ENCODE measurements around the gene ATP1A4.
"Not testable (repeated sequence)": the region's sequence is repeated elsewhere in the genome, so short reads cannot be mapped to it uniquely, and the experiment has no call there.

ATP1A4 gene

DNA sequence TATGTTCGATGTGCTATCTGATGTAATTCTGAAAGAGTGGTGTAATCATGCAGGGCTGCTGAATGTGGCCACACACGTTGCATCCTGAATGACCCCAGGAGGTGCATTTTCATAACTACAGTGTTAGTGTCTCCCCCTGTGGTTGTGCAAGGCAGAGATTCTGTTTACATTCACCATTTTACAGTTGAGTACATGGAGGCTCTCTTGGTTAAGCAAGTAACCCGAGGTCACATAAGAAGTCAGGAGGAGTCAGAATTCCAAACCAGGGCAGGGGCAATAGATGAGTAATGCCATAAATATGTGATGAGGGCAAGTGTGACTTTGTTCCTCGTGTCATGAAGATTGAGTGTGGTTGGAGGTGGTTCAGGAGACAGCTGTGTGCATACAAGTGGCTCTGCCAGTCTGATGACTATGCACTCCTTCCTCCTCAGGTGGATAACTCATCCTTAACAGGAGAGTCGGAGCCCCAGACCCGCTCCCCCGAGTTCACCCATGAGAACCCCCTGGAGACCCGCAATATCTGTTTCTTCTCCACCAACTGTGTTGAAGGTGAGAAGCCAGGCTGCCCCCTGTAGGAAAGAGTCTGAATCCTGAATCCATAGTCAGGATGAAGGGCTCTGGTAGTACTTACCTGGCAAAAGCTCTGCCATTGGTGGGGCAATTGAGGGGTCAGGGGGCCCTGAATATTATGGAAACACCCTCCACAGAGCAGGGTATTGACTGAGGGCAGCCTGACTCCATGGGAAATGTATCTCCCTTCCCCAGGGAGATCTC, 26.5 kb upstream of the ATP1A4 start:
- DNase-seq (ENCODE audit: low spot score): peak; percentile 53

DNA sequence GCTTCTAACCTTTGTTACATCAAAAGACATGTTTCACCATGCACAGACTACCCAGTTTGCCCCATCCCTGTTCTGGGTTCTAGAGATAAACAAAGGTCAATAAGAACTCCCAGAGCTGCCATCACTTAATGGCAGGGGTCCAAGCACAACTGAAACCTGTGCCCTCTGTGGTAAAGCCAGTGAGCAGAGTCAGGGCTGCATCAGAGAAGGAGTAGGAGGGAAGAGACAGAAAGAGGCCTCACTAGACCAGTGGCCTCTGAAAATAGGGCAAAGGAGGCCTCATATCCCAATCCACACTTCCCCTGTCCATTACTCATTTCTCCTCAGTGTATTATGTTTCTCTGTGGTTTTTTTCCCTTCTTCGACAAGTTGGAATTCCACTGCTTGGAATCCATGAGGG, 25.7 kb upstream of the ATP1A4 start:
- no peak for DNase-seq (ENCODE audit: low spot score)

DNA sequence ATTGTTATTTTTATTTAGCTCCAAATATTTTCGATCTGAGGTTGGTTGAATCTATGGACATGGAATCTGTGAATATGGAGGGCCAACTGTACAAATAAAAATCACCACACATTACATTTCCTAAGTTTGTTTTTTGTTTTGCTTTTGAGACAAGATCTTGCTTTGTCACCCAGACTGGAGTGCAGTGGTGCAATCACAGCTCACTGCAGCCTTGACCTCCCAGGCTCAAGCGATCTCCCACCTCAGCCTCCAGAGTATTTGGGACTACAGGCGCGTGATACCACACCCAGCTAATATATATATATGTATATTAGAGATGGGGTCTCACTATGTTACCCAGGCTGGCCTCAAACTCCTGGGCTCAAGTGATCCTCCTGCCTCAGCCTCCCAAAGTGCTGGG, 25.1 kb upstream of the ATP1A4 start:
- not testable (repeated sequence) for DNase-seq (ENCODE audit: low spot score)

DNA sequence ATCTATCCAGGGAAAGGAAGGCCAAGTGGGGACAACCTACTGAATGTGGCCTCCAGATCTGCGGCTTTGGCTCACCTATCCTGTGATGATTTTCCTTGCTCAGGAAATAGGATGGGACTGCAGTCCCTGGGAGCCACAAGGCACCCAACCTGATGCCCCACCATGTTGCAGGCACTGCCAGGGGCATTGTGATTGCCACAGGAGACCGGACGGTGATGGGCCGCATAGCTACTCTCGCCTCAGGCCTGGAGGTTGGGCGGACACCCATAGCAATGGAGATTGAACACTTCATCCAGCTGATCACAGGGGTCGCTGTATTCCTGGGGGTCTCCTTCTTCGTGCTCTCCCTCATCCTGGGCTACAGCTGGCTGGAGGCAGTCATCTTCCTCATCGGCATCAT, 24.0 kb upstream of the ATP1A4 start:
- no peak for DNase-seq (ENCODE audit: low spot score)

DNA sequence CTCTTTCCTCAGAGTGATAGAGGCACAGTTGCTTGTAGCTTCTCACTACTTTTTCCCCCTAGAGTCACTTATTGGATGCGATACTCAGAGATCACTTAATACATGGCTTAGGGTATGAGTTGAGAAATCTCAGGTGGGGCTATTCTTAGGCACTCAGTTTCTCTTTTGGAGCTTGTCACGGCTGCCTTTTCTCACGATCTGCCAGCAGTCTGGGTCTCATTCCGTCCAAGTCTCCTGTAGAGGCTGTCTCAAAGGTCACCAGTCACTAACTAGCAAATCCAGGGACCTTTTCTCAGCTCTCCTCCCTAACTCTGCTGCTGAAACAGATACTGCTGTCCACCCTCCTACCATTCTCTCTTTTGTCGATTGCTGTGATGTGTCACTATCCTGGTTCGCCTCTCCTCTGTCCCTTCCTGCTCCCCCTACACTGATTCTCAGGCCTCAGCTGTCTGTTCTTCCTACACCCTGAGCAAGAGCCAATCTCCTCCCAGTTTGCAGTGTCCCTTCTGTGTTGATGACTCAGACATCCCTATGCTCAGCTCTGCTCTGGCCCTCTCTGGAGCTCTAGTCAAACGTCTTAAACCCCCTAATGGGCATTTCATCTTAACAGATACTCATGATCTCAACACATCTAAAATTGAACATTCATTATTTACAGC, 23.4 kb upstream of the ATP1A4 start:
- DNase-seq (ENCODE audit: low spot score): no peak

DNA sequence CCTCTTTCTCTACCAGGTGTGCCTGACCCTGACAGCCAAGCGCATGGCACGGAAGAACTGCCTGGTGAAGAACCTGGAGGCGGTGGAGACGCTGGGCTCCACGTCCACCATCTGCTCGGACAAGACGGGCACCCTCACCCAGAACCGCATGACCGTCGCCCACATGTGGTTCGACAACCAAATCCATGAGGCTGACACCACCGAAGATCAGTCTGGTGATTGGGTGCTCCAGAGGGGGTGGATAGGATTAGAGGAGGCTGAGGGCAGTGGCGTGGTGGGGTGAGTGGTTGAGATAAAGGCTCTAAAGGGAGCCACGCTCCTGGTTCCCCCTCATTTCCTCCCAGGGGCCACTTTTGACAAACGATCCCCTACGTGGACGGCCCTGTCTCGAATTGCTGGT, 22.8 kb upstream of the ATP1A4 start:
- DNase-seq (ENCODE audit: low spot score): no peak

DNA sequence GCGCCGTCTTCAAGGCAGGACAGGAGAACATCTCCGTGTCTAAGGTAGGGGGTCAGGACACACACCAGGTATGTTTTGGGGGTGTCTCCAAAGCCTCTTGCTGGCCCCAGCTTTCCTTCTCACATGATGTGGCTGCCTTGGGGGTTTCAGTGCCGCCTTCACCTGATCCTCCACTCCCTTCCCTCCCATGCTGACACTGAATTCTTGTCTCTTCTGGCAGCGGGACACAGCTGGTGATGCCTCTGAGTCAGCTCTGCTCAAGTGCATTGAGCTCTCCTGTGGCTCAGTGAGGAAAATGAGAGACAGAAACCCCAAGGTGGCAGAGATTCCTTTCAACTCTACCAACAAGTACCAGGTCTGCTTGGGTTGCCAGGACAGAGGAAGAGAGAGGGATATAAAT, 22.4 kb upstream of the ATP1A4 start:
- DNase-seq (ENCODE audit: low spot score): no peak

DNA sequence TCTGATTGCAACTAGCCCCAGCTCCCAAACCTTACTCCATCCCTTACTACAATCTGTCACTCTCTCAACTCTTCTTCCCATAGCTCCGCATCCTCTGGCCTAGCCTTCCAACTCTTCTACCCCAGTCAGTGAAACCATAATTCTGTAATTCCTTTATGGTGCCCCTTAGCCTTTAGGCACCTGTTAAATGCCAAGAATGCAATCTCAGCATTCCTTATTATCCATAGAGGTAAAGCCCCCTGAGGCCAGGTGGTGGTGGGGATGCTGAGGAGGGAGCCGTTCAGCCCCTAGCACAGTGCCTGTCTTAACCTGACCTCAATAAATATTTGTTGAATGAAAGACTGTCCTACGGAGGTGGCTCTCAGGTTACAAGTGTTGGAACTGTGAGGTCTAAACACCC, 21.8 kb upstream of the ATP1A4 start:
- no peak for DNase-seq (ENCODE audit: low spot score)

DNA sequence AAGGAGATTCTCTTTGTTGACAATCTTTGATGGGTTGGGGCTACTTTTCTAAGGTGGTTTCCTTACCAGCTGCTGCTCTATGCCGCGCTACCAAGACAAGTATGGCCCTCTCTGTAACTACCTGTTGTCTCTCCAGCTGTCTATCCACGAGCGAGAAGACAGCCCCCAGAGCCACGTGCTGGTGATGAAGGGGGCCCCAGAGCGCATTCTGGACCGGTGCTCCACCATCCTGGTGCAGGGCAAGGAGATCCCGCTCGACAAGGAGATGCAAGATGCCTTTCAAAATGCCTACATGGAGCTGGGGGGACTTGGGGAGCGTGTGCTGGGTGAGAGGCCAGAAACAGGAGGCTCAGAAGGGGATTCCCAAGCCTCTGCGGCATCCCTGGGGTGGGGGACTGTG, 21.4 kb upstream of the ATP1A4 start:
- no peak for DNase-seq (ENCODE audit: low spot score)

DNA sequence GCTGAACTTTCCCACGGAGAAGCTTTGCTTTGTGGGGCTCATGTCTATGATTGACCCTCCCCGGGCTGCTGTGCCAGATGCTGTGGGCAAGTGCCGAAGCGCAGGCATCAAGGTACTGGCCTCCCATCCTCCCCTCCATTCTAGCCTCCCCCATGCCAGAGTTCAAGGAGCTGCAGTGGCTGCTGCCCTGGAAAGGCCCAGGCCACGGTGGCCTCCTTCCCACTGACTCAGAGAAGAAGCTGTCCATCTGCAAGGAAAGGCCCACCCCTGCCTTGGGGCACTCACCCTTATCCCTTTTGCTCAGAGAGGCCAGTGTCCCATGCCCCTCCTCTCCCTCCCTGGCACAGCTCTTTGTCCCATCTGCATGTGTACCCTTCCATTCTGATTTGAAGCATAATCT, 20.9 kb upstream of the ATP1A4 start:
- DNase-seq (ENCODE audit: low spot score): no peak

DNA sequence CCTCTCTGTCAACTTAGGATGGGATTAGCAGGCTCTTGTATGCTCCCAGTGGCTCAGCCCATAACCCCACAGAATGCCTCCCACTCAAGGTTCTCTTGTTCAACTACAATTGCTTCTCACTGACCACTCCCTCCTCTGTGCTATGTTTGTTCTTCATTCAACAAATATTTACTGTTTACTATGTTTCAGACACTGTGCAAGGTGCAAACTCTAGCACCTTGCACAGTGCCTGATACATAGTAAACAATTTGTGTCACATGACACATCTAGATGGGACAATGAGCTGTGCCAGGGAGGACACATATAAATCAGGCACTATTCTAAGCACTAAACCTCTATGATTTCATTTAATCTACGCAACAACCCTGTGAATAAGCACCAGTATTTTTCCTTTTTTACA, 20.5 kb upstream of the ATP1A4 start:
- no peak for DNase-seq (ENCODE audit: low spot score)

DNA sequence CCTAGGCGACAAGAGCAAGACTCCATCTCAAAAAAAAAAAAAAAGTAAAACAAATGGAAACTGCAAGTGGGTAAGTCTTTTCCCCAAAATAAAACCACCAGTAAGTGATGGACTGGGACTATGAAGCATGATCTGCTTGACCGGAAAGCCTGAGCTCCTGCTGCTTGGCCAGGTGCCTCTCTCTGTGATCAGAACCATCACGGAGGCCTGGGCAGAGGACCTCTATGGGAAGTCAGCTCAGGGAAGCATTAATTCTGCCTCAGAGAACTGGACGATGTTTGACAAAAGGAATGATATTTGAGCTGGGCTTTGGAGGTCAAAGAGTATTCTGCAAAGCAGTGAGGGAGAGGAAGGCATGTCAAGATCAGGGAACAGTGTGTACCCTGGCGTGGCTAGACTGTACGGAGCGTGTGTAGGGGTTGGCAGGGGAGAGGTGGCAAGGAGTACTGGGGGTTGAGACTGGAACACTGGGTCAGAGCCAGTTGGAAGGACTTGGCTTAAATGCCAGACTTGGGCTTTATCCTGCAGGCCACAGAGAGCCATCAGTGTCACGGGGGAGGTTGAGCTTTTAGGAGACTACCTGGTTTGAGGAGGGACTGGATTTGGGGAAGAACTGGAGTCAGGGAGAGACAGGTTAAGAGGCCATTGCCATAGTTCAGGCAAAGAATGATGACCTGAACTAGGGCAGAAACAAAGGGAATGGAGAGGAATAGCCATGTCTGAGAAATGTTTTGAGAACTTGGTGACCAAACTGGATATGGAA, 19.4 kb upstream of the ATP1A4 start:
- DNase-seq (ENCODE audit: low spot score): no peak

DNA sequence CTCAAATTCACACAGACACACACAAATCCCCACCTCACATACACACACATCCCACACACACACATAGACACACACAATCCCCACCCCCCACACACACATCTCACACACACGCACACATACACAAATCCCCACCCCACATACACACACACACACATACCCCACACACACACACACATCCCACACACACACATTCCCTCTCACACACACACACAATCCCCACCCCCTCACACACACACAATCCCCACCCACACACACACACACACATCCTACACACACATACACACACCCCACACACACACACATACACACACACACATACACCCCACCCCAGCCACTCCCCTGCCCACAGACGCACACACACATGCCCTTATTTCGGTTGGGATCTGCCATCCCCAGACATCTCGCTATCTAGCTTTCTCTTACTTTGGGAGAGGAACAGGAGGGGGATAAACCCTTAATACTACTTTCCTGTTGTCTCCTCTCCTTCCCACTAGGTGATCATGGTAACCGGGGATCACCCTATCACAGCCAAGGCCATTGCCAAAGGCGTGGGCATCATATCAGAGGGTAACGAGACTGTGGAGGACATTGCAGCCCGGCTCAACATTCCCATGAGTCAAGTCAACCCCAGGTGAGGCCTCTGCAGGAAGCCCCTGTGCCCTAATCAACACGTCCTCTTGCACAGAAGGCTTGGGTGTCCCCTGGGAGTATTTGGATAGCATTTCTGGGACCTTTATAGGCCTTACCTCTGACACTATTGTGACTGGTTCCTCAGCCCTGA, 17.2 kb upstream of the ATP1A4 start:
- DNase-seq (ENCODE audit: low spot score): no peak

DNA sequence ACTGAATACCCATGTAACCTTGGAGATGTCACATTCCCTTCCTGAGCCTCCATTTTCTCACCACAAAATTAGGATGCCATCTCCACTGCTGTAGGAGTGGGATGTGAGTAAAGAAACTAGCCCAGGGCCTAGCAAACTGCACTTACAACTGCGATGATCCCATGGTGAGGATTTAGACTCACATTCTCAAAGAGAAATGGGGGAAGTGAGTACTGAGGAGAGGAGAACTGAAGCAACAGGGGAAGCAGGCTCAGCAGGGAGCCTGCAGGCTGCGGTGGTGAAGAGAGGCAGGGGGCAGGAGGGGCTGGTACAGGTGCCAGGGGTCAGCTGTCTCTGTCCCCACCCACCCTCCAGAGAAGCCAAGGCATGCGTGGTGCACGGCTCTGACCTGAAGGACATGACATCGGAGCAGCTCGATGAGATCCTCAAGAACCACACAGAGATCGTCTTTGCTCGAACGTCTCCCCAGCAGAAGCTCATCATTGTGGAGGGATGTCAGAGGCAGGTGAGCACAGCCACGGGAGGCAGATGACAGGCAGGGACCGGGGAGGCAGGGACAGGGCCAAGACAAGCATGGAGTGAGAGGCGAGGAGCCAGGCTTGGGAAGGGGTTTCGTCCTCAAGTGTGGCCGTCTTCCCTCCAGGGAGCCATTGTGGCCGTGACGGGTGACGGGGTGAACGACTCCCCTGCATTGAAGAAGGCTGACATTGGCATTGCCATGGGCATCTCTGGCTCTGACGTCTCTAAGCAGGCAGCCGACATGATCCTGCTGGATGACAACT, 16.4 kb upstream of the ATP1A4 start:
- DNase-seq (ENCODE audit: low spot score): no peak

DNA sequence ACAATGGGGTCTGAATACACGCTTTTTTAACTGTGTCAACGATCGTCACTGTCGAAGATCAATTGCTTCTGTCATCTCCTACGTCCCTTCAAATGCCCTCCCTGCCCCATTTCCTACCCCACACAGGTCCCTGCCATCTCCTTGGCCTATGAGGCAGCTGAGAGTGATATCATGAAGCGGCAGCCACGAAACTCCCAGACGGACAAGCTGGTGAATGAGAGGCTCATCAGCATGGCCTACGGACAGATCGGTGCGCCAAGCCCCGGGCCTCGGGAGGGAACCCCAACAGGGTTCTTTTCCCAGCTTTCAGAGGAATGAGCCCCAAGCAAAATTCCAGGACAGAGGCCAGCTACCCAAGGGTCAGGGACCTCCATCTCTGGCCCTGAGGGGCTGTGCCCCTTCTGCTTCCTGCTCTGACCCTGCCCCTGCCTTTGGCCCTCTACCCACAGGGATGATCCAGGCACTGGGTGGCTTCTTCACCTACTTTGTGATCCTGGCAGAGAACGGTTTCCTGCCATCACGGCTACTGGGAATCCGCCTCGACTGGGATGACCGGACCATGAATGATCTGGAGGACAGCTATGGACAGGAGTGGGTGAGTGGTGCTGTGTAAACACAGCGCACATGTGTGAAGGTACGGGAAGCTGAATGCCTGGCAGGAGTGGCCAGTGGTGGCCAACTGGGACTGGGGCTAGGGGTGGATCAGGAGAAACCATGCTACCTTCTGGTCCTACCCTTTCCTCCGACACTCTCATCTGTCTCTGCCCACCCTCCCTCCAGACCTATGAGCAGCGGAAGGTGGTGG, 15.1 kb upstream of the ATP1A4 start:
- DNase-seq (ENCODE audit: low spot score): no peak

DNA sequence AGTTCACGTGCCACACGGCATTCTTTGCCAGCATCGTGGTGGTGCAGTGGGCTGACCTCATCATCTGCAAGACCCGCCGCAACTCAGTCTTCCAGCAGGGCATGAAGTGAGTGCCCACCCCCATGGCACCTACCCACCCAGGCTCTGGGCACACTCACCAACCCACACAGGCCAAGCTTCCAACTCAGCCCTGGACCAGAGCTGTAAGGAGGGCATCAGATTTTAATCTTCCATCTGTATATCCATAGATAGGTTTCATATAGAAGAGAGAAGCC, 14.5 kb upstream of the ATP1A4 start:
- no peak for DNase-seq (ENCODE audit: low spot score)

DNA sequence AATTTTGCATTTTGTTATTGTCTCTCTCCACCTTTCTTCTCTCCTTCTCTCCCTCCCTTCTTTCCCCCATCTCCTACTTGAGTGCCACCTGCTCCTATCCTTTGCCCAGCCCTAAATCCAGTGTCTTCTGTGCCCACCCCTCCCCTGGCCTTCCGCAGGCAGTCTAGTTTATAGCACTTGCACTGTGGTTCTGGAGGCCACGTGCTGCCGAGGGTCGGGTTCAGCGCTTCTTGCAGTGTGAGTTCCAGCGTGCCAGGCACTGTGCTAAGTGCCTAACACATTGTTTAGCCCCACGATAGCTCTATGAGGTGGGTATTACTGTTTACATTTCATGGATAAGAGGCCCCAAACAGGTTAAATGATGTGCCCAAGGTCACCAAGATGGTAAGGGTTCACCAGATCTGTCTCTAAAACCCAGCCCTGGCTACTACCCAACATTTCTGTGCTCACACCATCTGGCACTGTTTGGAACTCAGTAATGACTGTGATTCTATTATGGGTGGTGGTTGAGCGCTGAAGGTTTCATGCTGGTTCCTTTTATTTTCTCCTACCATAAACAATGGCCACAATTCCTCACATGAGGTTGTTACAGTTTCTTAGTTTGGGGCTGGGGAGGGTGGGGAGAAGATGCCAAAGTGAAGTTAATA, 14.1 kb upstream of the ATP1A4 start:
- no peak for DNase-seq (ENCODE audit: low spot score)

DNA sequence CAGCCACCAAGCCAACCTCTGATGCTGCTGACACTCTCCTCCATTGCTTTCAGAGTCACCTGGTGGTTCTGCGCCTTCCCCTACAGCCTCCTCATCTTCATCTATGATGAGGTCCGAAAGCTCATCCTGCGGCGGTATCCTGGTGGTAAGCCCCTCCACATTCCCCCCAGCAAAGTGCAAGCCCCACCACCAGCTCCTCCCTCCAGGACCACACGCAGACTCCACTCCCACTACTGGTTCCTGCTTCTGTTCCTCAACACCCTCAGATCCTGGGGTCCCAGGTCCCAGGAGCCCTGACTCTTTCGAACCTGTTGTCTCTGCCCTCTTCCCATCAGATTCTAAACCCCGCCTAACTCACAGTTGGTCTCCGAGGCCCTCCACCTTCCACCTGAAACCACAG, 11.6 kb upstream of the ATP1A4 start:
- DNase-seq (ENCODE audit: low spot score): no peak

DNA sequence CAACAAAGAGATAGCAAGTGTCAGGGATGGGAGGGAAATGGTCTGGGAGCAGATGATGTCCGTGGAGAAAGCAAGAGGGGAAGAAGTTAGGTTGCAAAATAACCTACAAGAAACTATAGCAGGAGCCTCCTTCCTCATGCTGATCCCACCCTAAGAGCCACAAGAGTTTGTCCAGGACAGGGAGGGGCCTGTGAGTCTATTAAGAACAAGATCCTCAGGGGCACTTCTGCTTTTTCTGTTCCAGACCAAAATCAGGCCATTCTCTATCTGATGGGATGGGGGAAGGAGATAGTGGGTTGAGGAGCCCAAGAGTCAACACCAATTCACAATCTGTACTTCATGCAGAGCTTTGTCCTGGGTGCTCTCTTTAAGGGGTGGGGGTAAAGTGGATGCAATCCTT, 7.7 kb upstream of the ATP1A4 start:
- no peak for DNase-seq (ENCODE audit: low spot score)

DNA sequence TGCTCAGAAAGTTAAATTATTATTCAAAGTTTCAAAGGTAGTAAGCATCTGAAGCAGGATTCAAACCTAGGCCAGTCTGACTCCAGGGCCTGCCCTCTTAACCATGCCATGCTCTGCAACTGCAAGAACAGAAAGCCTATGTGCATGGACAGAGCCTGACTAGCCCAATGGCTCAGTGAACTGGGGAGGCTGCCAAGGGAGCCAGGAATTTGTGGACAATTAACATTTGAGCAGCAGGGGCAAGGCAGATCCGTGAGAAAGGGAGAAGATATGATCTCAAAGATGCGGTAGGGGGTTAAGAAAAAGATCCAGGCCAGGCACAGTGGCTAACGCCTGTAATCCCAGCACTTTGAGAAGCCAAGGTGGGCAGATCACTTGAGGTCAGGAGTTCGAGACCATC, 6.5 kb upstream of the ATP1A4 start:
- no peak for DNase-seq (ENCODE audit: low spot score)

DNA sequence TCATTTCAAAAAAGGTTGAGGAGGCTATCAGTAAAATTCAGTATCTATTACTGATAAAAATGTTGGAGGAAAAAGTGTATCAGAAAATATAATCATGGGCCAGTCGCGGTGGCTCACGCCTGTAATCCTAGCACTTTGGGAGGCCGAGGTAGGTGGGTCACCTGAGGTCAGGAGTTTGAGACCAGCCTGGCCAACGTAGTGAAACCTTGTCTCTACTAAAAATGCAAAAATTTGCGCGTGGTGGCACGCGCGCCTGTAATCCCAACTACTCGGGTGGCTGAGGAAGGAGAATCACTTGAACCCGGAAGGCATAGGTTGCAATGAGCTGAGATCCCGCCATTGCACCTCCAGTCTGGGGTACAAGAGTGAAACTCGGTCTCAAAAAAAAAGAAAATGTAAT, 5.3 kb upstream of the ATP1A4 start:
- no peak for DNase-seq (ENCODE audit: low spot score)

All from COLO829 (cell line).